NCI-H1048 (cell line): ENCODE data around the gene PARP14.

ENCODE experiments used
- DNase-seq: peaks from one replicate; lab custom pipeline; 2025; lab: John Stamatoyannopoulos, UW

The PARP14 gene

GRCh38 chr3:122772827-122773226, 92.2 kb downstream of the PARP14 start:
- no peak for DNase-seq

- DNase-seq = no peak
Measured at GRCh38 chr3:122773944-122774509, 93.4 kb downstream of the PARP14 start.

GRCh38 chr3:122774564-122774963, 93.9 kb downstream of the PARP14 start:
- no peak for DNase-seq

- DNase-seq = no peak
Measured at GRCh38 chr3:122776675-122777468, 96.2 kb downstream of the PARP14 start.

- no peak for DNase-seq
Measured at GRCh38 chr3:122777563-122777962, 96.9 kb downstream of the PARP14 start.
